ENCODE measurements around the gene STYK1.
"Not testable (repeated sequence)": the region's sequence is repeated elsewhere in the genome, so short reads cannot be mapped to it uniquely, and the experiment has no call there.

STYK1 gene

DNA sequence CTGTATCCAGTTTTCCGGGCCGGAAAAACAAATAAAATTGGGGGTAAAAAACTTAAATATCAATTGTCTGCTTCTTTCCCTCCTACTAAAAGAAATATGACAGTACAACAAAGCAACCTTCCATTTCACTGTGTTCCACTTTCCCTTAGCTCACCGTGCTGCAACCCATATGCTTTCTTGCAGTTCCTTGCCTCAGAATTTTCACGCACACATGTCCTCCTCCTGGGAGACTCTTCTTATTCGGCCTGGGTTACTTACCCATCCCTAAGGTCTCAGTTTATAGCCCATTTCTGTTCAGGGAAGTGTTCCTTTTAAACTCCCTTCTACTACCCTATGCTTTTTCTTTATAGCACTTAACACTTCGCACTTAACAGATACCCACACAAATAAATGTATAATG lies 56.0 kb downstream of the STYK1 start:
- H3K36me3 ChIP-seq (ENCODE audit: control insufficient read depth, insufficient read depth, low read length): no peaks in the 10 kb centered on the region
- no peak overlapping the region for H3K9ac ChIP-seq (ENCODE audit: low read depth, low read length)
- no peak overlapping the region for H3K4me3 ChIP-seq (ENCODE audit: low read depth, low read length)
- no peaks in the 10 kb centered on the region for H3K27me3 ChIP-seq (ENCODE audit: control insufficient read depth, insufficient read depth, low read length)
- no peaks in the 10 kb centered on the region for H3K4me1 ChIP-seq (ENCODE audit: control insufficient read depth, insufficient read depth, low read length)
- no peaks in the 10 kb centered on the region for H3K9me3 ChIP-seq (ENCODE audit: control insufficient read depth, insufficient read depth, low read length)

DNA sequence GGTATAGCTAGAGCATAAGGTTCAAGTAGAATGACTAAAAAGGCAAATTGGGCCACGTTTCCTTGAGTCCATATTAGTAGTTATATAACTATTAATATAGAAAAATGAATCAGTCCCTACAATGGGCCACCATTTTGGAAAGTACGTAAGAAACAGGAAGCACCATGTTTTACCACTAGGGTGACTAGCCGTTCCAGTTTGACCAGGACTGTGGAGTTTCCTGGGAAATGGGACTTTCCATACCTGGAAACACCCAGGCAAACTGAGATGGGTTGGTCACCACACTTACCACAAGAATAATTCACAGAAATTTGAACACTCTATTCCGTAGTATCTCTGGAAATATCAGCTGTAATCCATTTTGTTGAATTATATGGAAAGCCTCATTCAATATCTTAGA lies 58.3 kb downstream of the STYK1 start:
- H3K4me1 ChIP-seq (ENCODE audit: control insufficient read depth, insufficient read depth, low read length): no peaks in the 10 kb centered on the region
- H3K27me3 ChIP-seq (ENCODE audit: control insufficient read depth, insufficient read depth, low read length): no peaks in the 10 kb centered on the region
- no peak overlapping the region for H3K4me3 ChIP-seq (ENCODE audit: low read depth, low read length)
- no peaks in the 10 kb centered on the region for H3K9me3 ChIP-seq (ENCODE audit: control insufficient read depth, insufficient read depth, low read length)
- H3K9ac ChIP-seq (ENCODE audit: low read depth, low read length): no peak overlapping the region
- no peaks in the 10 kb centered on the region for H3K36me3 ChIP-seq (ENCODE audit: control insufficient read depth, insufficient read depth, low read length)

DNA sequence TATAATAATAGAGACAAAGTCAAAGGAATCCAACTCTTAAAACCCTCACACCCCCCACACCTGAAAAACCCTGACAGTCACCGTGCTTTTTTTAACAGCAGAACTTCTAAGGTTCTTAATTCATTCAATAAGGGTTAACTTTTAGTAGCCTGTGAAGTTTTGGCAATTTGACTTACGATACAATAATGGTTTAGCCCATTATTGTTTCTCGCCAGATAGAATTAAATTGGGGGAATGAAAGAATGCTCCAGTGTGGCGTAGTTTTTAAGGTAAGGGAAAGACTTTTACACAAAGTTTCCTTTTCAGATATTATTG lies 59.8 kb downstream of the STYK1 start:
- Histone ChIP-seq H3K27me3 (ENCODE audit: control insufficient read depth, insufficient read depth, low read length) (no peaks in the 10 kb centered on the region), H3K9ac (ENCODE audit: low read depth, low read length) (peak overlapping the region; percentile 100), H3K9me3 (ENCODE audit: control insufficient read depth, insufficient read depth, low read length) (no peaks in the 10 kb centered on the region), H3K4me3 (ENCODE audit: low read depth, low read length) (peak overlapping the region; percentile 94), H3K36me3 (ENCODE audit: control insufficient read depth, insufficient read depth, low read length) (no peaks in the 10 kb centered on the region), H3K4me1 (ENCODE audit: control insufficient read depth, insufficient read depth, low read length) (no peaks in the 10 kb centered on the region)

DNA sequence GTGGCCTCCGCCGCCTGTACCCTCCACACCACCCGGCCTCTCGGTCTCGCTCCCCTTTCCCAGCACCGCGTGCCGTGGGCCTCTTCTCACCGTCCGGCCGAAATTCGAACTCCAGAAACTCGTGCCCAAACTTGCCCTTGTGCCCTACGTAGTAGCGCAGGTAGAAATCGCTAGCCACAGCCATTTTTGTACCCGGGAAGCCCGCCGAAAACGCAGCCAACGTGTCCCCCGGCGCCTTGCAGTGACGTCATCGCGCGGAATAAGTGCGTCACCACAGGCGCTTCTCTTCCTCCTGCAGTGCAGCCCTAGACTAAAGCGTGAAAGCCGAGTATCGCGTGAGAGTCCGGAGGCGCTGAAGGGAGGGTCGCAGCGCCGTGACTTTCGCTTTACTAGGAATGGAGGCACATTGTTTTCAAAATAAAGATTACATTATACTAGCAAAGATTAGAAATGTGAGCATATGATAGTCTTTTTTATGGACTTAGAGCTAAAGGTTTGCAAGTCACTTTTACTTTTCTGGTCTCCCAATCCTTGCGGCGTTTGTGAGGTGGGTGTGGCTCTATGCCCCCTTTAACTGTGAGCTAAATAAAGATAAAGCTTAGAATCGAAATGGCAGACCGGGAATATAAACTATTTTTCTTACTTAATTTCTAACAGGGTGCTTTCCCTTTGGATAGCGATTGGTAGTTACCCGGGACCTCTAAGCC lies 60.4 kb downstream of the STYK1 start, which contains the start of gene MAGOHB:
Gene MAGOHB (minus strand): TSS at position 261 of the 707 bp plus-strand sequence. CDS start 77 bp downstream, at position 184.
- Histone ChIP-seq H3K9ac (ENCODE audit: low read depth, low read length) (peak within 1 kb of the TSS; percentile 100), H3K36me3 (ENCODE audit: control insufficient read depth, insufficient read depth, low read length) (no peaks in the 10 kb centered on the region), H3K4me1 (ENCODE audit: control insufficient read depth, insufficient read depth, low read length) (no peaks in the 10 kb centered on the region), H3K9me3 (ENCODE audit: control insufficient read depth, insufficient read depth, low read length) (no peaks in the 10 kb centered on the region), H3K27me3 (ENCODE audit: control insufficient read depth, insufficient read depth, low read length) (no peaks in the 10 kb centered on the region), H3K4me3 (ENCODE audit: low read depth, low read length) (peak within 1 kb of the TSS; percentile 94)

DNA sequence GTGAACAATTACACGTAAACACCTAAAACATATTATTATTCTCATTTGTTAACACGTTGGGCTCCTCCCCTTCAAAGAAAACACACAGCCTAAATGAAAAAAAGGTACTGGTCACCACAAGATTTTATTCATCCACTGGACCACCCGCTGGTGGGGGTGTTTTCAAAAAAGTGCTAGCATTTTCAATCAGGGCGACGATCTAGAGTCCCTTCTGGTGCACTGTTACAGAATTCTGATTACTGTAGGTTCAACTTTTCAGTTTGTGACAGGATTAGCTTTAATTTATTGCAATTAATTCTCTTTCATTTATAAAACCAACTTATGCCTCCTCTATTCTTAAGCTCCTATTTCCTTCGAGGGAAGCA lies 60.9 kb downstream of the STYK1 start:
- H3K4me3 ChIP-seq (ENCODE audit: low read depth, low read length): peak overlapping the region; percentile 94
- H3K27me3 ChIP-seq (ENCODE audit: control insufficient read depth, insufficient read depth, low read length): no peaks in the 10 kb centered on the region
- no peaks in the 10 kb centered on the region for H3K36me3 ChIP-seq (ENCODE audit: control insufficient read depth, insufficient read depth, low read length)
- no peaks in the 10 kb centered on the region for H3K4me1 ChIP-seq (ENCODE audit: control insufficient read depth, insufficient read depth, low read length)
- no peaks in the 10 kb centered on the region for H3K9me3 ChIP-seq (ENCODE audit: control insufficient read depth, insufficient read depth, low read length)
- H3K9ac ChIP-seq (ENCODE audit: low read depth, low read length): peak overlapping the region; percentile 100

DNA sequence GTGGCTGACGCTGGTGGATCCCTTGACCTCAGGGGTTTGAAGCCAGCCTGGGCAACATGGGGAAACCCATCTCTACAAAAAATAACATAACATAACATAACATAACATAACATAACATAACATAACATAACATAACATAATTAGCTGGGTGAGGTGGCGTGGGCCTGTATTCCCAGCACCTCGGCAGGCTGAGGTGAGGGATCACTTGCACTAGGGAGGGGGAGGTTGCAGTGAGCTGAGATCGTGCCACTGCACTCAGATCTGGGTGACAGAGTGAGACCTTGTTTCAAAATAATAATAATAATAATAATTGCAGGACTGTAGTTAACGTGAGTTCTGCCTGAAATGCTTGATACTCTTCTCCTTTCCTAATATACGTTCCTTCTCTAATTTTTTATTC lies 61.7 kb downstream of the STYK1 start:
- H3K36me3 ChIP-seq (ENCODE audit: control insufficient read depth, insufficient read depth, low read length): peaks cover 2% of the 10 kb centered on the region
- H3K9ac ChIP-seq (ENCODE audit: low read depth, low read length): peak overlapping the region; percentile 100
- no peaks in the 10 kb centered on the region for H3K4me1 ChIP-seq (ENCODE audit: control insufficient read depth, insufficient read depth, low read length)
- H3K4me3 ChIP-seq (ENCODE audit: low read depth, low read length): peak overlapping the region; percentile 94
- no peaks in the 10 kb centered on the region for H3K27me3 ChIP-seq (ENCODE audit: control insufficient read depth, insufficient read depth, low read length)
- H3K9me3 ChIP-seq (ENCODE audit: control insufficient read depth, insufficient read depth, low read length): no peaks in the 10 kb centered on the region

GRCh38 chr12:10611258-10611657 lies 62.6 kb downstream of the STYK1 start:
- H3K36me3 ChIP-seq (ENCODE audit: control insufficient read depth, insufficient read depth, low read length); H3K9me3 ChIP-seq (ENCODE audit: control insufficient read depth, insufficient read depth, low read length); H3K4me3 ChIP-seq (ENCODE audit: low read depth, low read length); H3K4me1 ChIP-seq (ENCODE audit: control insufficient read depth, insufficient read depth, low read length); H3K9ac ChIP-seq (ENCODE audit: low read depth, low read length); H3K27me3 ChIP-seq (ENCODE audit: control insufficient read depth, insufficient read depth, low read length): not testable (repeated sequence)

GRCh38 chr12:10610188-10610587 lies 63.7 kb downstream of the STYK1 start:
- Histone ChIP-seq H3K4me1 (ENCODE audit: control insufficient read depth, insufficient read depth, low read length) (no peaks in the 10 kb centered on the region), H3K27me3 (ENCODE audit: control insufficient read depth, insufficient read depth, low read length) (no peaks in the 10 kb centered on the region), H3K9me3 (ENCODE audit: control insufficient read depth, insufficient read depth, low read length) (no peaks in the 10 kb centered on the region), H3K36me3 (ENCODE audit: control insufficient read depth, insufficient read depth, low read length) (peaks cover 2% of the 10 kb centered on the region), H3K4me3 (ENCODE audit: low read depth, low read length) (no peak overlapping the region), H3K9ac (ENCODE audit: low read depth, low read length) (no peak overlapping the region)

- Histone ChIP-seq H3K36me3 (ENCODE audit: control insufficient read depth, insufficient read depth, low read length) (peaks cover 2% of the 10 kb centered on the region), H3K9ac (ENCODE audit: low read depth, low read length) (no peak overlapping the region), H3K4me3 (ENCODE audit: low read depth, low read length) (no peak overlapping the region), H3K27me3 (ENCODE audit: control insufficient read depth, insufficient read depth, low read length) (no peaks in the 10 kb centered on the region), H3K9me3 (ENCODE audit: control insufficient read depth, insufficient read depth, low read length) (no peaks in the 10 kb centered on the region), H3K4me1 (ENCODE audit: control insufficient read depth, insufficient read depth, low read length) (no peaks in the 10 kb centered on the region)
These were observed 65.9 kb downstream of the STYK1 start for GRCh38 chr12:10607885-10608458.

DNA sequence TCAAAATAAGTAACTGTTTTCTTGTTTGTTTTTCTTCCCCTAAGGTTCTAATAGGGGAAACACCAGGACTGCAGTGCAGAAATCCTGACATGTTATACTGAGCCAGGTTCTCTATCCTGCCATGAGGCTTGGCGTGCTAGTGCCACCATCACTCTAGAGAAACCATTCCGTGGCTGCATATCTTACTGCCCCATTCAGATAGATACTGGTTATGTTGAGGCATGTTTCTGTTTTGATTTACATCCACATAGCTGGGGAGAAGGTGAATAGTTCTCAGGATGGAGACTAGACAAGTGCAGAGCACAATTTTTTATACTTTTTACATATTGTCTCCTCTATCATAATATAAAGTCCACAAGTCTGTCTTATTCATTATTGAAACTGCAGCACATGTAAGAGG lies 72.0 kb downstream of the STYK1 start:
- Histone ChIP-seq H3K4me1 (ENCODE audit: control insufficient read depth, insufficient read depth, low read length) (no peaks in the 10 kb centered on the region), H3K9ac (ENCODE audit: low read depth, low read length) (no peak overlapping the region), H3K4me3 (ENCODE audit: low read depth, low read length) (no peak overlapping the region), H3K27me3 (ENCODE audit: control insufficient read depth, insufficient read depth, low read length) (no peaks in the 10 kb centered on the region), H3K36me3 (ENCODE audit: control insufficient read depth, insufficient read depth, low read length) (peaks cover 2% of the 10 kb centered on the region), H3K9me3 (ENCODE audit: control insufficient read depth, insufficient read depth, low read length) (no peaks in the 10 kb centered on the region)

- Histone ChIP-seq H3K9ac (ENCODE audit: low read depth, low read length) (no peak overlapping the region), H3K36me3 (ENCODE audit: control insufficient read depth, insufficient read depth, low read length) (peaks cover 2% of the 10 kb centered on the region), H3K4me1 (ENCODE audit: control insufficient read depth, insufficient read depth, low read length) (no peaks in the 10 kb centered on the region), H3K27me3 (ENCODE audit: control insufficient read depth, insufficient read depth, low read length) (no peaks in the 10 kb centered on the region), H3K4me3 (ENCODE audit: low read depth, low read length) (no peak overlapping the region), H3K9me3 (ENCODE audit: control insufficient read depth, insufficient read depth, low read length) (no peaks in the 10 kb centered on the region)
These were observed 72.9 kb downstream of the STYK1 start for GRCh38 chr12:10600988-10601387.

- Histone ChIP-seq H3K4me1 (ENCODE audit: control insufficient read depth, insufficient read depth, low read length) (no peaks in the 10 kb centered on the region), H3K4me3 (ENCODE audit: low read depth, low read length) (no peak overlapping the region), H3K27me3 (ENCODE audit: control insufficient read depth, insufficient read depth, low read length) (no peaks in the 10 kb centered on the region), H3K36me3 (ENCODE audit: control insufficient read depth, insufficient read depth, low read length) (peaks cover 2% of the 10 kb centered on the region), H3K9me3 (ENCODE audit: control insufficient read depth, insufficient read depth, low read length) (no peaks in the 10 kb centered on the region), H3K9ac (ENCODE audit: low read depth, low read length) (no peak overlapping the region)
These were observed 78.0 kb downstream of the STYK1 start for GRCh38 chr12:10595881-10596280.
